Fibroblast of the aortic adventitia (primary cell): Measurements from ENCODE around the gene DRD2. TPM values are rescaled to one million over a fixed set of nuclear protein-coding genes. Genes with fewer than 3 reads are reported as not detected.

Source experiments
- DNase-seq: peaks from one replicate; pipeline ENCODE4 v3.0.0-alpha.2; 2010; ENCODE audit warnings: low read depth
- H3K4me3 ChIP-seq: 2 replicates; pipeline ENCODE4 v1.5.1; 2011; ENCODE audit warnings: low read depth, mild to moderate bottlenecking, control low read depth, low read length, moderate library complexity
- total RNA-seq: library from RNA; depleted of rRNA; stranded (reverse); fragments of >200 nt; gene quantifications from 2 replicates; pipeline ENCODE4 v1.2.3, GENCODE V29; 2012; ENCODE audit warnings: low replicate concordance
- TF ChIP-seq, protein P1 (sequence below): IDR thresholded peaks from 2 replicates; pipeline ENCODE4 v1.5.1; 2011; ENCODE audit warnings: mild to moderate bottlenecking, low read length, control low read depth, inconsistent platforms; ENCODE audit not compliant: insufficient read depth

DRD2 gene
- total RNA-seq, 1 donor, result not detected

DNA sequence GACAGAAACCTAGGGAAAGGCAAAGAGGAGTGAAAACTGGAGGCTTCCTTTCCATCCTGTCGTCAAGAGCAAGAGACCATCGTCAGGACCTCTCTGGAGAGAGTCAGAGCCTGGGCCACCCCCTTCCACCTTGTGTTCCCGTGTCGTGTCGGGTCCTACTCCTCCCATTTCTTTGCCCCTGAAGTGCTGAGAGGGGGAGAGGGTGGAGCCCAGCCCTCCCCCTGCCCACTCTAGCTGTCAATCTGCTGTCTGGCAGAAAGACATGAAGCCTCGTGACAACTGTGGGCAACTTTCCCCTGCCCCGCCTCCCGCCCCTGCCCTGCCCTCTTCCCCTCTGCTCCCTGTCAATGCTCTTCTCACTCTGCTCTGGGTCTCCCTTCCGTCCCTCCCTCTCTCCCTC, 67.0 kb downstream of the DRD2 start:
- TF ChIP-seq, protein P1, sequence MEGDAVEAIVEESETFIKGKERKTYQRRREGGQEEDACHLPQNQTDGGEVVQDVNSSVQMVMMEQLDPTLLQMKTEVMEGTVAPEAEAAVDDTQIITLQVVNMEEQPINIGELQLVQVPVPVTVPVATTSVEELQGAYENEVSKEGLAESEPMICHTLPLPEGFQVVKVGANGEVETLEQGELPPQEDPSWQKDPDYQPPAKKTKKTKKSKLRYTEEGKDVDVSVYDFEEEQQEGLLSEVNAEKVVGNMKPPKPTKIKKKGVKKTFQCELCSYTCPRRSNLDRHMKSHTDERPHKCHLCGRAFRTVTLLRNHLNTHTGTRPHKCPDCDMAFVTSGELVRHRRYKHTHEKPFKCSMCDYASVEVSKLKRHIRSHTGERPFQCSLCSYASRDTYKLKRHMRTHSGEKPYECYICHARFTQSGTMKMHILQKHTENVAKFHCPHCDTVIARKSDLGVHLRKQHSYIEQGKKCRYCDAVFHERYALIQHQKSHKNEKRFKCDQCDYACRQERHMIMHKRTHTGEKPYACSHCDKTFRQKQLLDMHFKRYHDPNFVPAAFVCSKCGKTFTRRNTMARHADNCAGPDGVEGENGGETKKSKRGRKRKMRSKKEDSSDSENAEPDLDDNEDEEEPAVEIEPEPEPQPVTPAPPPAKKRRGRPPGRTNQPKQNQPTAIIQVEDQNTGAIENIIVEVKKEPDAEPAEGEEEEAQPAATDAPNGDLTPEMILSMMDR, result no peak
- no peak overlapping the region for H3K4me3 ChIP-seq
- no peak for DNase-seq

- TF ChIP-seq, protein P1, result no peak
- no peak for DNase-seq
- no peak overlapping the region for H3K4me3 ChIP-seq
These were observed 68.0 kb downstream of the DRD2 start for GRCh38 chr11:113407163-113407562.

GRCh38 chr11:113405724-113406478, 69.3 kb downstream of the DRD2 start:
- H3K4me3 ChIP-seq, result no peak overlapping the region
- TF ChIP-seq, protein P1, result no peak
- no peak for DNase-seq

GRCh38 chr11:113404859-113405430, 70.3 kb downstream of the DRD2 start:
- no peak for DNase-seq
- TF ChIP-seq, protein P1, result no peak
- no peak overlapping the region for H3K4me3 ChIP-seq

DNA sequence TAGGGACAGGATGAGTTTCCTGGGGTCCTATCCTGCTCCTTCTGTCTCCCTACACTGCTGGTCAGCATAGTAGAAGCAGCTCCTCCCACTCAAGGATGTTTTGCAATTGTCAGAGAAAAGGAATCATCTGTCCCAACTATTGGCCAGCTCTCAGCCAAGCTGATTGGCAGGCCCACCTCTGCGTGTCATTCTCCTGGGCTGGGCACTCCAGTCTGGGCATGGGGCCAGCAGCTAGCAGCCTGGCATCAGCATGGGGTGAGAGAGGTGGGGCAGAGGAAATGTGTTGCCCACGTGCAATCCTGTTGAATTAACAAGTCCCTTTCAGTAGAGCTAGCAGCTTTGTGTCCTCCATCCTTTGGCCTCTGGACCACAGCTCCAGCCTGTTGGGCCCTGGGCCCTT, 73.5 kb downstream of the DRD2 start:
- DNase-seq, result no peak
- no peak overlapping the region for H3K4me3 ChIP-seq
- TF ChIP-seq, protein P1, result no peak

GRCh38 chr11:113400631-113401230, 74.5 kb downstream of the DRD2 start:
- H3K4me3 ChIP-seq, result no peak overlapping the region
- DNase-seq, result no peak
- TF ChIP-seq, protein P1, result no peak
